Right atrium auricular region (tissue), 2 donors: Measurements from ENCODE around the gene TTC33. TPM values are rescaled to one million over a fixed set of nuclear protein-coding genes. Genes with fewer than 3 reads are reported as not detected.

Source experiments
- DNase-seq: peaks from one replicate; pipeline ENCODE4 v3.0.0-alpha.2; 2019; ENCODE audit warnings: low spot score
- H3K27ac ChIP-seq, 2 donors: fragments of 200-600 bp; sonication (generic); 1 replicate in 1 of 2; 2 replicates in 1 of 2; pipeline ENCODE4 v1.5.1; 2016 to 2019
- H3K27me3 ChIP-seq, 2 donors: fragments of 200-600 bp; sonication (generic); one replicate each; pipeline versions ENCODE4 v1.5.1 to v1.6.0; 2017 to 2019
- H3K36me3 ChIP-seq: fragments of 200-600 bp; sonication (generic); one replicate; pipeline ENCODE4 v1.5.1; 2016
- H3K4me1 ChIP-seq, 2 donors: fragments of 200-600 bp; sonication (generic); one replicate each; pipeline versions ENCODE4 v1.5.1 to v1.6.0; 2017 to 2019
- H3K4me3 ChIP-seq, 2 donors: fragments of 200-600 bp; sonication (generic); 1 replicate in 1 of 2; 2 replicates in 1 of 2; pipeline ENCODE4 v1.5.1; 2017 to 2019; ENCODE audit warnings: mild to moderate bottlenecking in 1 of 2, moderate library complexity in 1 of 2
- H3K9me3 ChIP-seq, 2 donors: fragments of 200-600 bp; sonication (generic); one replicate each; pipeline ENCODE4 v1.5.1; 2019
- CTCF ChIP-seq, 2 donors: fragments of 200-600 bp; sonication (generic); IDR thresholded peaks; one replicate each; pipeline ENCODE4 v1.5.1; 2019; ENCODE audit warnings: antibody characterized with exemption in 2 of 2
- total RNA-seq, 2 donors: library from RNA; depleted of rRNA; stranded (reverse); fragments of >200 nt; gene quantifications; one replicate each; pipeline ENCODE4 v1.1.0, GENCODE V29; 2016

TTC33 gene
- total RNA-seq, 2 donors from 2014 or later, result 10.2 to 16.7 TPM

DNA sequence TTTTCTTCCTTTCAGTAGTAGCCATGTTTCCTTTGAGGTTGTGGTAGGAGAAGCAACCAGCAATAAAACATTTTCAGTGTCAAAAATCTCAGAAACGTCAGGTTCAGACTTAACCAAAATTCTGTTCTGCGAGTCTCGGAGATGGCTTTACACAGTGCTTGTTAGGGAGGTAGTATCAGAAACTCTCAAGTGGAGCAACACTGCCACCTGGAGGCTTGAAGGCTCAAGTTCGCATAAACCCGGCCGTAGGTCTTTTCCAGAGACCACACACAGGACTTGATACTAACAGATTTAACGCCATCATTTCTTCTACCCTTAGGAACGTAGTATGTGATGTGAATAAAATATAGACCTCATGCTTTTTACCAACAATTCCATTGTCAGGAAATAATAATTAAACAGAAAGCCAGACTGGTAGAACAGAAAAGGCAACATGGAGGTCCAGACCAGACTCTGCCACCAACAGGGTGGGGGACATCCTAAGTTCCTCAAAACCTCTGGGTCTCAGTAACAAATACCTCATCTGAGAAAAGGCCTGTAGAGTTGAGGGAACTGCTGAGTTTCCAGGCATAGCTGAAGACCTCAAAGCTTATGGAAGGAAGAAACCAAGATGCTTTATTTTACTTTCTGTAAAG lies 67.5 kb downstream of the TTC33 start:
- Histone ChIP-seq H3K4me1 (peaks cover 0 to 40% of the 10 kb centered on the region in 2 donors), H3K27ac (peak overlapping the region; percentile 26), H3K27me3 (no peaks in the 10 kb centered on the region), H3K4me3 (no peak overlapping the region), H3K9me3 (no peaks in the 10 kb centered on the region), H3K36me3 (no peaks in the 10 kb centered on the region)
- peak; percentile 90 for DNase-seq
- peak; percentile 57 to 90 for TF ChIP-seq CTCF (IDR thresholded peaks at IDR 0.05)

GRCh38 chr5:40687321-40687720 lies 68.4 kb downstream of the TTC33 start:
- Histone ChIP-seq H3K27me3 (no peaks in the 10 kb centered on the region), H3K27ac (peak overlapping the region; percentile 10 to 32), H3K36me3 (no peaks in the 10 kb centered on the region), H3K4me3 (no peak overlapping the region), H3K9me3 (no peaks in the 10 kb centered on the region), H3K4me1 (peaks cover 0 to 40% of the 10 kb centered on the region in 2 donors)
- TF ChIP-seq CTCF (IDR thresholded peaks at IDR 0.05), result no peak
- DNase-seq, result no peak

- Histone ChIP-seq H3K4me3 (no peak overlapping the region), H3K36me3 (no peaks in the 10 kb centered on the region), H3K27ac (peak overlapping the region; percentile 19 to 32), H3K9me3 (no peaks in the 10 kb centered on the region), H3K4me1 (peaks cover 0 to 46% of the 10 kb centered on the region in 2 donors), H3K27me3 (peaks cover 0 to 4% of the 10 kb centered on the region in 2 donors)
- TF ChIP-seq CTCF (IDR thresholded peaks at IDR 0.05), result no peak
- DNase-seq, result no peak
Observed at GRCh38 chr5:40685976-40686486, 69.7 kb downstream of the TTC33 start.

- Histone ChIP-seq H3K9me3 (no peaks in the 10 kb centered on the region), H3K27me3 (peaks cover 0 to 6% of the 10 kb centered on the region in 2 donors), H3K36me3 (no peaks in the 10 kb centered on the region), H3K4me3 (peak overlapping the region; percentile 7 to 83), H3K27ac (peak overlapping the region in 1 of 2 donors; percentile 86), H3K4me1 (peaks cover 0 to 53% of the 10 kb centered on the region in 2 donors)
- no peak for TF ChIP-seq CTCF (IDR thresholded peaks at IDR 0.05)
- DNase-seq, result no peak
Observed at GRCh38 chr5:40685193-40685592, 70.6 kb downstream of the TTC33 start.

DNA sequence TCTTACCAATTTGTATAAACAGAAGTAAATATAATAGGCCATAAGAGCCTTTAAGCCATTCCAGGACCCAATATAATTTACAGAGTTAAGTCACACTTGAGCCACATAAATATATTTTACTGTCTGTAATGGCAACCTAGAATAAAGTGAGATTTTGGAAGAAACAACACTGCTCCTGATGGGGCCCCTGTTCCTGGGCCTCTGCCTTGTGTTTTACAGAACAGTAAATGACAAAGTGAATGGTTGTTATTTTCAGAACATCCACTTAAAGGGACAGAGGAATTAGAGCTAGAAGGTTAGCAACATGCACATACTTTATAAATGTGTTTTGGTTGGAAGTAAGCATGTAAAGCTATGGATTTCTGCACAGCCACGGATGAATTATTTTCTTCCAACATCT lies 72.5 kb downstream of the TTC33 start:
- H3K9me3 ChIP-seq, result no peaks in the 10 kb centered on the region
- no peaks in the 10 kb centered on the region for H3K36me3 ChIP-seq
- peaks cover 0 to 6% of the 10 kb centered on the region in 2 donors for H3K27me3 ChIP-seq
- TF ChIP-seq CTCF (IDR thresholded peaks at IDR 0.05), result no peak
- DNase-seq, result no peak
- H3K4me1 ChIP-seq, result peaks cover 0 to 39% of the 10 kb centered on the region in 2 donors
- H3K4me3 ChIP-seq, result peak overlapping the region in 1 of 2 donors; percentile 83
- H3K27ac ChIP-seq, result peak overlapping the region; percentile 84 to 86
